HS-5 (cell line): ENCODE measurements around the gene LOC101059915.
"Not testable (repeated sequence)": the region's sequence is repeated elsewhere in the genome, so short reads cannot be mapped to it uniquely, and the experiment has no call there.

Experiments used
- DNase-seq: peaks from one replicate; pipeline ENCODE4 v3.0.0-alpha.2; 2012; ENCODE audit warnings: low read depth

The LOC101059915 gene

DNA sequence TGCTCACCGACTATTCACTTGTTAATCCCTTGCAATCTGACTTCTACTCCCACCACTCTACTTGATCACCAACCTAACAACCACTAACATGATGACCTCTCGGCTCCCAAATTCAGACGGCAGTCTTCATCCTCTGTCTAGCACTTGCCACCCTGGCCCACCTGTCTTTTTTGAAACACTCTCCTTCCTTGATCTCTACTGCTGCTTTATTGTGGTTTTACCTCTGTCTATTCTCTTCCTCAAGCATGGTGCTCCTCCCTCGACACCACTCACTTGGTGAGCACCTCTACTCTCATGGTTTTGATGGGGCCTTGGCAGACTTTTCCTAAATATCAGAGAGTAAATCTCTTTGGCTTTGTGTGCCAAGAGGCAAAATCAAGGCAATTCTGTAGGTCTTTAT lies 27.3 kb upstream of the LOC101059915 start:
- no peak for DNase-seq

DNA sequence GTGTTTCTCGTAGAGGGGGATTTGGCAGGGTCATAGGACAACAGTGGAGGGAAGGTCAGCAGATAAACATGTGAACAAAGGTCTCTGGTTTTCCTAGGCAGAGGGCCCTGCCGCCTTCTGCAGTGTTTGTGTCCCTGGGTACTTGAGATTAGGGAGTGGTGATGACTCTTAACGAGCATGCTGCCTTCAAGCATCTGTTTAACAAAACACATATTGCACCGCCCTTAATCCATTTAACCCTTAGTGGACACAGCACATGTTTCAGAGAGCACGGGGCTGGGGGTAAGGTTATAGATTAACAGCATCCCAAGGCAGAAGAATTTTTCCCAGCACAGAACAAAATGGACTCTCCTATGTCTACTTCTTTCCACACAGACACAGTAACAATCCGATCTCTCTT lies 22.9 kb upstream of the LOC101059915 start:
- DNase-seq: not testable (repeated sequence)

DNA sequence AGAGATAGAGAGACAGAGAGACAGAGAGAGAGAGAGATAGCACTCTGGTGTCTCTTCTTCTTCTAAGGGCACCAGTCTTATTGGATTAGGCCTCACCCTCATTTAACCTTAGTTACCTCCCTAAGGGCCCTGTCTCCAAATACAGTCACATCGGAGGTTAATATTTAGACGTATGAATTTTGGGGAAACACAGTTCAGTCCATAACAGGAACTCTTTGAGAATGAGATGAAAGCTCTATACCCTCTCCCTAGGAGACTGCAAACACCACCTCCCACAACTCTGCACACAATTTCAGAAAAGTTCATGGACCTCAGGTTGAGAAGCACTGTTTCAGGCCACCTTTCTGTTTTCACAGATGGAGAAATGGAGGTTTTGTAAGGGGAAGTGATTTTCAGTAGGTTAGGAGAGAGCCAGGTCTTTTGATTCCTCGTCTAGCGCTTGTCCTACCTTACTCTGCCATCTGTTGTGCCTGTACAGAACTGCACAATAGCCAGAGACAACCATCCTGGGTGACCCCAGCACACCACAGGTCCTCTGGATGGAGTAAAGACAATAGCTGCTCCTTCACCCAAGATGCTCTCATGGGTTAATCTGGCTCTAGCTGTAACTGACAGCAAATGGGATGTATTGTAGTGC lies 16.9 kb upstream of the LOC101059915 start:
- no peak for DNase-seq

DNA sequence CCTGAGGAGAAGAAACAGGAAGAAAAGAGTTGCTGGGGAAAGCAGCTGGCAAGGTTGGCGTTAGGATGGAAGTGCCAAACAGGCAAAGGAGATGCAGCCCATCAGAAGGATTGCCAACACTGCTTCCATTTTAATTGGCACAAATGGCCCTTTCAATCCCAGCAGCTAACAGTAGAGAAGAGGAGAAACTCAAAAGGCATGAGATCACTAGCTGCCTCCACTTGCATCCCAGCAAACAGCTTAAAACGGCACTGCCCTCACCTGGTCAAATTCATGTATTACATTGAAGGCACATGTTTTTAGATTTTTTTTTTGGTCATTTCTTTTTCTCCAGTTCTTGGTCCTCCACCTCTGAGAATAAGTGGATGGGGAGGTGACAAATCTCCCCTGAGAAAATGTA lies 14.9 kb upstream of the LOC101059915 start:
- peak; percentile 4 for DNase-seq

DNA sequence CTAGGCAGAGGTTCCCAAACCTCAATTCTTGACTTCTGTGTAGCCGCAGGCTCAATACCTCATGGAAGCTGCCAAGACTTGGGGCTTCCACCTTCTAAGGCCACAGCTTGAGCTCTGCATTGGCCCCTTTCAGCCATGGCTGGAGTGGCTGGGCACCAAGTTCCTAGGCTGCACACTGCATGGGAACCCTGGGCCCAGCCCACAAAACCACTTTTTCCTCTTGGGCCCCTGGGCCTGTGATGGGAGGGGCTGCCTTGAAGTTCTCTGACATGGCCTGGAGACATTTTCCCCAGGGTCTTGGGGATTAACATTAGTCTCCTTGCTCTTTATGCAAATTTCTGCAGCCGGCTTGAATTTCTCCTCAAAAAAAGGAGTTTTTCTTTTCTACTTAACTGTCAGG lies 14.0 kb upstream of the LOC101059915 start:
- no peak for DNase-seq

DNA sequence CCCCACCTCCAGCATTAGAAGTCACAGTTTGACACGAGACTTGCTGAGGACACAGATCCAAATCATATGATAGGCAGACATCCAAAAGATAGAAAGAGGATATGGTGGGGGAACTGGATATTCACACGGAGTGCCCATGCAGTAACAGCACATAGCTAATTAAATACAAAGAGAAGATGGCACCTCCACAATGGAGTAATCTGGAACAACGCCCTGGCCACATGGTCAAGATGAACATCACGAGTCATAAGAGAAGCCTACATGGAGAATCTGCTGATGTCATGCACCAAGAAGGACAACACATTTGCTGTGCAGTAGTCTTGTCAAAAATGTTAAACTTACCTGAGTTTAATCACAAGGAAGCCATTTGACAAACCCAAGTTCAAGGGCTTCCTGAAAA lies 10.1 kb upstream of the LOC101059915 start:
- DNase-seq: no peak

DNA sequence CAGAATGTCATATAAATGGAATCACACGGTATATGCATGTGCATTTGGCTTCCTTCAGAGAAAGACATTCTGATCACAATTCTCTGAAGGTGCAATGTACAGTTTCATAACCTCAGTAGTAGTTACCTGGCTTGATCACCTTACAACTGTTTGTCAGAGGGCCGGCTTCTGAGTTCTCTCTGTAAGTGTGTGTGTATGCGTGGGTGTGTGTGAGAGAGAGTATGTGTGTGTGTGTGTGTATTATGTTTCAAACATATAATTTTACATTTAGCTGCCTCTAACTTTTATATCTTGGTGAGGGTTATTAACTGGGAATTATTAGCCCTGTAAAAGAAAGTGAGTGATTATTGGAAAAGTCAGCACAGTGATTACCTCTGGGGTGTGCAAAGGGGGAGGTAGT lies 8.0 kb upstream of the LOC101059915 start:
- no peak for DNase-seq

DNA sequence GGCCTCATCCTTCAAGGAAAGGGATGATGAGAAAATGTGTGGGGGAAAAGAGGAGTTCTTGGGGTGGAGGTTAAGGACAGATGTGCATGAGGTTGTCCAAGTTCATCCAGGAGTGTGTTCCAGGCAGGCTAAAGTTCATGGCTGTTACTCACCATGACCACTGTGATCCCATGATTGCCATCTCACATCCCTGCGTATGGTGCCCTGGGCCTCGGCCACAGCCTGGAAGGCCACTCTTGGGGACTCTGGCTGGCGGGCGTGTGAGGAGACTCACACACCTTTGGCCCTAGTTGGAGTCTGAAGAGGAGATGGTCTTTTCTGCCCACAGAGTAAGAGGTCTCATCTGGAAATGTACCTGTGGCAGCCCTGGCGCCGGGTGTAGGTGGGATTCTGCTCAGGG lies 7.4 kb upstream of the LOC101059915 start:
- no peak for DNase-seq

DNA sequence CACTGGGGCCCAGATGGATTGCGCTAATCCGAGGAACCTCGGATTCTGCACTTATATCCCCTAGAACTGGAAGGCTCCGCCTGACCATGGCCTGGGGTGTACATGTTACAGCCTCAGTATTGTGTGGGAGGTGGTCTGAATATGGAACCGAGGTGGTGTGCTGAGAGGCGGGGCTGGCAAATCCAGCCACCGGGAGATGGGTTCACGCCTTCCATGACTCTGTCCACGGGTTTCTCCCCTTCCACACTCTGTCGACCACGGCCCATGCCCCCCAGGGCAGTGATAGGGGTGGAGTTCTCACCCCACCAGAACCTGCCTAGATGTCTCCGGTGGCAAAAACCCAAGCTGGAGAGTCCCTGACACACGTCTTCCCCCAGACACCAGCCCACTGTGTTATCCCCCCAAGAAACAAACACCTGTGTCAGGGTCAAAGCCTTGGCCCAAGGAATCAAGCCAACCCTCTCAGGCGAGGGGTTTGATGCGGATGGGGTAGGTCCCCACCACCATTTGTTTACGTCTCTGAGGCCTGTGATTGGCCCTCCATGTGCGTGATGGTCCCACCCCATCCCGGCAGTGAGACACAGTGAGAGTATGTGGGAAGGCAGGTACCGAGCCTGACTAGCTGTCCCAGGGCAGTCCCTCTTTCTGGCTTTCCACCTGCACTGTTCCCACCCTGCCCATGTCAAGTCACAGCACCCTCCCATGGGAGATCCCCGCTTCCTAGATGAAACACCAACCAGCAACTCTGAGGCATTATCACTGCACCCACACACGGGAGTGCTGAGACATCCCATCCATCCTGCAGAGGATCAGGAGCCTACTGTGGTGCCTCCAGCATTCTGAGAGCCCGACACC lies 6.6 kb upstream of the LOC101059915 start:
- DNase-seq: no peak

DNA sequence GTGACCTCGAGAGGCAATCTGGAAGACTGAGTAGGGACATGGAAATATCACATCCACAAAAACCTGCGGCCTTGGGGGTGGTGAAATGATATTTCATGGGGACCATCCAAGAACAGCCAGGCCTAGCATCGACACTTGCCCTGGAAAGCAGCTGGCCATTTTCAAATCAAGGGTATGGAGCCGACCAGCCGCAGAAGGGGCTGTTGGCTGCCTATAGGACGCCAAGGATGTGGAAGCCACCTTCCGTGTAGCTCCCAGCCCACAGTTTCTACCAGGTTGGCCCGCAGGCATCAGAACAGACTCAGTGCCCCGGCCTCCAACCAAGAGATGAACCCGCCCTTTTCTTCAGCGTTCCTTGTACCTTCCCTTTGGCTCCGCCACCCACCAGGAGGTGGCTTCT lies 5.4 kb upstream of the LOC101059915 start:
- DNase-seq: no peak

DNA sequence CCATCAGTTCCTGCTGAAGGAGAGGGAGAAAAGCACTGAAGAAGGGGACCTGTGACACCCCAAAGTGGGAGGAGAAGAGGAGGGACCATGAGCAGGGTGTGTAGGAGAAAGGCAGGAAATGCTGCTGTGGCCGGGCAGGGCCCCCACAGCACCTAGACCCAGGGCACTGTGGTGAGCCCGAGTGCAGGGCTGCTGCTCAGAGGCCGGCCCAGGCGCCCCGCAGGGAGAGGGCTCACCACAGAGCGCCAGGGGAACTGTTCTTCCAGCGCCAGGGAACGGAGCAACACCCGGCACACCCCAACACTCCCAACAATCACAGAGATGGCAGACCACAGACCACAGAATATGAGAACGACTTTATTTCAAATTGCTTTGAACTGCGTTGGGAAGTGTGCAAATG lies 4.7 kb upstream of the LOC101059915 start:
- DNase-seq: not testable (repeated sequence)

DNA sequence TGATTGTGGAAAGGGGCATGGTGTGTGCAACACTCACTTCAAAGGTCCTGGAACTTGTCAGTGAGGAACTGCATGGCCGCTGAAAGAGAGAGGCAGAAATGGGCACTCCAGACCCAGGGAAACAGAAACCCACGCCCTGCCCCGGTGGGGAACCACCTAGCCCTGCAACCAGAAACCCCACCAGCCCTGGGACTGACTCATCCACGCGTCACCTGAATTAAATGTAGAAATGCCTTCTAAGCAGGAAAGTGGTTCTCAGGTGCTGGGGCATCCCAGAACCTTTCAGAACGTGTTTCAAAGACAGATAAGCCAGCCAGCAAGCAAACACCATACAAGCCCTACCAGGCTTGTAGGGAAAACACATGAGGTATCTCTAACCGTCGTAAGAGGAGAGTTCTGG lies 4.1 kb upstream of the LOC101059915 start:
- DNase-seq: not testable (repeated sequence)

DNA sequence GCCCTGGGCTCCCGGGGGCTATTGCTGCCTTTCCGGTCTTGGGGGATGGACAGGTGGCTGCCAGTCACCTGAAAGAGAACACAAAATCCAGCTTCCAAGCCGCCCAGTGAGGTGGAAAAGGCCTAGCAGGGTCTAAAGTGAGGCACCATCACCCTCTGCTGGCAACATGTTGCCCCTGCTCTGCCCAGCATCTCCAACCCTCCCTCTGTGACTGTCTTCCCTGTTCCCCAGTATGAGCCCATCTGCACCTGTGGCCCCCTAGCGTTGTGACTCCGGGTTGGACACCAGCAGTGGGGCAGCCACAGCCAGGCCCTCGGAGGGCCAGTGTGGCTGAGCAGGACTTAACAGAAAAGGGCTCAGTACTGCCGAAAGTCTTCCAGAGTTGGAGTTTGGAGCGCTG lies 3.1 kb upstream of the LOC101059915 start:
- not testable (repeated sequence) for DNase-seq

DNA sequence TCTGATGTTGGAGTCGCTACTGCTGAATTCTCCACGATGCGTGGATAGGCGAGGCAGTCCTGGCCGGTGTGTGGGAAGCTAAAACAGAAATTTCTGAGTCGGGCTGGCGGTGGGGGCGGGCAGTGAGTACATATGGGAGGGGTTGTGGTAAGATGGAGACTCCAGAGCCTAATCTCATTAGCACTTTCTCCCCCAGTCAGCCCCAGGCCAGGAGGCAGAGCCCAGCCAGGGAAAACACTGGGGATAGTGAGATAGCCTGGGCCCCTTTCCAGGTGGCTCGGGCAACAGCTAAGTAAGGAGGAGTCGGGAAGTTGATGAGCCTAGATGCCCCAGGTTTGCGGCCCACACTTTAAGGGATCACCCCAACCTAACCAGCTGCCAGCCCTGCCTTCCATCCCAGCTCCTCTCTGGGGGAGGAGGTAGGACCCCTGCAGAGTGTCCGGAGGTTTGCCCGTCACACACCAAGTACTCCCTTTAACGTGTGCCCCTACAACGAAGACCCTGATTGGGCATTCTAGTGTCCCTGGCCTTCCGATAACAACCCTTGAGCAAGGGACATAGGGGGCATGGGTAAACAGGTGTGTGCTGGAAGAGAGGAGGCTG lies 2.4 kb upstream of the LOC101059915 start:
- no peak for DNase-seq

DNA sequence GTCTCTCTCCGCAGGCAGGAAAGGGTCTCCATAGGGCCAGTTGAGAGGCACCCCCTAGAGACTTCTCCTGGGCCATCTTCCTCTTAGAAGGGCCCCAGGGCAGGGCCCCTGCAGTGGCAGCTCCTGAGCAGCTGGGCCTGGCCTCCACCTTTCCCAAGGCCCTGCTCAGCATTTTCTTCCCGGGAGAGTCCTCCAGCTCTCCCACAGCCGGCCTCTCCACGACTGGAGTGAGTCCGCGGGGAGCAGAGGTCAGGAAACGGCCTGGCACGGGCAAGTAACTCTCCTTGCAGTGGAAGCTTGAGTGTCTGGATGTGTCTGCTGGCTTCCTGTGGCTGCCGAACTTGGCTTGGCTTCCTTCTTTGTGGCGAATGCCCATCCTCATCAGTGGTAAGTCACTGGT lies 1.6 kb upstream of the LOC101059915 start:
- no peak for DNase-seq

DNA sequence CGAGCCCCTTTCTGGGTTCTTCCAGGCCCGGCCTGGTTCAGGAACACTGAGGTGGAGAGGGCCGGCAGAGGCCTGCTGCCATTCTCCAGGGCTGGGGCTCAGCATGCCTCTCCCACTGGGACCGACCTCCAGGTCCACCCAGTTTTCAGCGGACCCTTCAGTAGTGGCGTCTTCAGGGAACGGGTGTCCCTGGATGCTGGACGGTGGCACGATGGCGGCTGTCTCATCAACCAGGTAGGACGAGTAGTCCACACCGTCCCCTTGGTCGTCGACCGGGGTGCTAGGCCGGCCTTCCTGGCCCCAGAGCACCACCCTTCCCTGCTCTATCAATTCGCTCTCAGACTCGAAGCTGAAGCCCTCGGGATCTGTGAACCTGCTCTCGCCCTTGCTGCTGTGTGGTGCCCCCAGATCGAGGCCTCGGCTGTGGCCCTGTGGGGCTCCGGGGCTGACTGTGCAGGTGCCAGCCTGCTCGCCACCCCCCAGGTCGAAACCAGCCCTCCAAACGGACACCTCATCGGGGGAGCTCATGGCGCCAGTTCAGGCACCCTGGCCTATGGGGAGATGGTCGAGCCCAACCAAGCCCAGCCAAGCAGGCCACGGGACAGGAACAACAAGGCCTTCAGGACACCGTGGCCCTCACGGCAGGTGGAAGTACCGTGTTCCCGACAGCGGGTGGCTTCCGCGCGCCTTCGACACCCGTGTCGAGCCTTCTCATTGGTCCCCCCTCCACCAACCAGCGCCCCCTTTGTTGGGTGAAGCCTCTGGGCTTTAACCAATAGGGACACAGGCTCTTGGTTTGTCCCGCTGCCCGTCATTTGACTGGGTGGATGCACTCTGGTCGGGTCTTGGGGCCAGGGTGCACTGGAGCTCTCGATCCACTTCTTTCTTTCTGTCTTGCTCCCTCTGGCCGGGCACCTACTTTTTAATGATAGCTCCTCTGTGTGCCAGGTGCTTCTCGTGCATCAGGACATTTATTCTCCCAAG lies 814 bp upstream of the LOC101059915 start:
- DNase-seq: no peak

DNA sequence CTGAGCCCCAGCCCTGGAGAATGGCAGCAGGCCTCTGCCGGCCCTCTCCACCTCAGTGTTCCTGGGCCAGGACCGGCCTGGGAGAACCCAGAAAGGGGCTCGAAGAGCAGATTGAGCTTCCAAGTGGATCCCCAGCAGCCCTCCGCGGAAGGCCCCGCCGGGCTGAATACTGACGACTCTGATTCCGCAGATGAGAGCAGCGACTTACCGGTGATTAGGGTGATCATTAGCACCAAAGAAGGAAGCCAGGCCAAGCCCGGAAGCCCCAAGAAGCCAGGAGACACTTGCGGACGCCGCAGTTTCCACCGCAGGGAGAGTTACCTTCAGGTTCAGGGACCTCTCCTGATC lies 876 bp downstream of the LOC101059915 start:
- no peak for DNase-seq

DNA sequence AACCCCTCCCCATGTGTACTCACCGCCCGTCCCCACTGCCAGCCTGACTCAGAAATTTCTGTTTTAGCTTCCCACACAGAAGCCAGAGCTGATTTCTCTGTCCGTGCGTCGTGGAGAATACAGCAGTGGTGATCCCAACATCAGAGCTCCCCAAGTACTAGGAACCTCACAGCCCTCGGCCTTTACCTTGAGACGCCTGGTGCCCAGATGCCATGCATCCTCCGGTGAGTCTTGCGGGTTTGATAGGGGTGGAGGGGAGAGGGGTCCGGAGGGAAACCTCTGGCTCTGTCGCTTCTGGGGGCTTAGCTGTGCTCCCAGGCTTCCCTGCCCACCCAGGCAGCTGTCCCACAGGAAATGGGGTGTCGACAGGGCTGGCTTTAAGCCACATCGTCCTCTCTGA lies 2.1 kb downstream of the LOC101059915 start:
- DNase-seq: no peak

DNA sequence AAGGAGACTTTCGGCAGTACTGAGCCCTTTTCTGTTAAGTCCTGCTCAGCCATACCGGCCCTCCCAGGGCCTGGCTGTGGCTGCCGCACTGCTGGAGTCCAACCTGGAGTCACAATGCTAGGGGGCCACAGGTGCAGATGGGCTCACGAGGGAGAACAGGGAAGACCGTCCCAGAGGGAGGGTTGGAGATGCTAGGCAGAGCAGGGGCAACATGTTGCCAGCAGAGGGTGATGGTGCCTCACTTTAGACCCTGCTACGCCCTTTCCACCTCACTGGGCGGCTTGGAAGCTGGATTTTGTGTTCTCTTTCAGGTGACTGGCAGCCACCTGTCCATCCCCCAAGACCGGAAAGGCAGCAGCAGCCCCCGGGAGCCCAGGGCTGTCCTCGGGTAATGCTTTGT lies 2.6 kb downstream of the LOC101059915 start:
- DNase-seq: not testable (repeated sequence)

DNA sequence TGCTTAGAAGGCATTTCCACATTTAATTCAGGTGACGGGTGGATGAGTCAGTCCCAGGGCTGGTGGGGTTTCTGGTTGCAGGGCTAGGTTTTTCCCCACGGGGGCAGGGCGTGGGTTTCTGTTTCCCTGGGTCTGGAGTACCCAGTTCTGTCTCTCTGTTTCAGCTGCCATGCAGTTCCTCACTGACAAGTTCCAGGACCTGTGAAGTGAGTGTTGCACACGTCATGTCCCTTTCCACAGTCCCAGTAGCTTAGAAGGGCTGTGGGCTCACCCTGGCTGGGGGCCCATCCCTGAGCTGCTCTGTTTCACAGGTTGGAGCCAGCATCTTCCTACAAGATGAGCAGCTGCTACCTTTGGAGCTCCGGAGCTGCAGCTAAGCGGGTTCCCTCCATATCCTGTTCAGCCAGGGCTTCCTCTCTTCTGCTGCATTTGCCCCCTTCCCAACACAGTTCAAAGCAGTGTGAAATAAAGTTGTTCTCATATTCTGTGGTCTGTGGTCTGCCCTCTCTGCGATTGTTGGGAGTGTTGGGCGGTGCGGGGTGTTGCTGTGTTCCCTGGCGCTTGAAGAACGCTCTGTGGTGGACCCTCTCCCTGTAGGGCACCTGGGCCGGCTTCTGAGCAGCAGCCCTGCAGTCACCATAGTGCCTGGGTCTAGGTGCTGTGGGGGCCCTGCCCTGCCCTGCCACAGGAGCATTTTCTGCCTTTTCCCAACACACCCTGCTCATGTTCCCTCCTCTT lies 3.9 kb downstream of the LOC101059915 start:
- DNase-seq: no peak

DNA sequence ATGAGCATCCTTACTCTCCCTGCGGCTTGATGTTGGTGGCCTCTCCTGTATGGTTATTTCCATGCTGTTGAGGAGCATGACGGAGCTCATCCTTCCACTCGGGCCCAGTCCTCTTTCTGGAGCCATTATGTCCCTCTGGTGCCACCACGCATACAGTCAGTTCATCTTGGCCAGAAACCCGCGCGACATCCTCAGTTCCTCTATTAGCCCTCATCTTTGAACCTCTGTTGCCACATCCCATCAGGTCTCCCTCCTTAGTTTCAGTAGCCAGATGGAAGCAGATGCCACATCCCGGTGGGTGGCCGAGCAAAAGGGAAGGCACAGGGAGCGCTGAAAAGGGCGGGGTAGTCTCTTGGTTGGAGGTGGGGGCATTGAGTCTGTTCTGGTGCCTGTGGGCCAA lies 4.6 kb downstream of the LOC101059915 start:
- no peak for DNase-seq
